ENCODE measurements around the gene FAM20C. TPM values are rescaled to one million over a fixed set of nuclear protein-coding genes. Genes with fewer than 3 reads are reported as not detected.

FAM20C gene
- total RNA-seq, 4 donors from 2014 or later, result 15.8 to 20.4 (median 18.7) TPM

DNA sequence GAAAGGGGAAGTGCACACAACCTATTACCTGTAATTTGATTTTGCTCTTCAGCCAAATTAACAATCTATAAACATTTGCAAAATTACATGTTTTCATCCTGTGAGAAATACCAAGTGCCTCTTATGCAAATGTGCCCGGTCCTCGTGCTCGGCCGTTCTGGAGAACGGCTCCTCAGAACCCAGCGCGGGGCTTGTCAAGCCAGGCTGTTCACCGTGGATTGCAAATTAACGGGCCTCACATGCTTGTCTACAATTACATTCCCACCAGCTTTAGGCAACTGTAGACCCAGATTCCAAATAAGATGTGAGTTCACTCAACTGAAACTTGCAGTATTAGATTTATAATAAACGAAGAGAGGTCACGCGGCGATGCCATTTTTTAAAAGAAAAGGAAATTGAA is 106.4 kb downstream of the FAM20C start:
- DNase-seq (ENCODE audit: low spot score in 2 of 2), result no peak
- Histone ChIP-seq H3K4me3 (no peak overlapping the region), H3K9me3 (no peaks in the 10 kb centered on the region), H3K36me3 (no peaks in the 10 kb centered on the region), H3K27me3 (peaks cover 23% of the 10 kb centered on the region), H3K4me1 (peaks cover 2% of the 10 kb centered on the region), H3K27ac (no peak overlapping the region)
- WGBS, result 81% methylated on average over 13 of the region's 13 CpGs
- TF ChIP-seq POLR2A (IDR thresholded peaks at IDR 0.05) (no peak), EP300 (IDR thresholded peaks at IDR 0.05) (no peak), POLR2AphosphoS5 (IDR thresholded peaks at IDR 0.05) (no peak)
- TF ChIP-seq, protein P1, sequence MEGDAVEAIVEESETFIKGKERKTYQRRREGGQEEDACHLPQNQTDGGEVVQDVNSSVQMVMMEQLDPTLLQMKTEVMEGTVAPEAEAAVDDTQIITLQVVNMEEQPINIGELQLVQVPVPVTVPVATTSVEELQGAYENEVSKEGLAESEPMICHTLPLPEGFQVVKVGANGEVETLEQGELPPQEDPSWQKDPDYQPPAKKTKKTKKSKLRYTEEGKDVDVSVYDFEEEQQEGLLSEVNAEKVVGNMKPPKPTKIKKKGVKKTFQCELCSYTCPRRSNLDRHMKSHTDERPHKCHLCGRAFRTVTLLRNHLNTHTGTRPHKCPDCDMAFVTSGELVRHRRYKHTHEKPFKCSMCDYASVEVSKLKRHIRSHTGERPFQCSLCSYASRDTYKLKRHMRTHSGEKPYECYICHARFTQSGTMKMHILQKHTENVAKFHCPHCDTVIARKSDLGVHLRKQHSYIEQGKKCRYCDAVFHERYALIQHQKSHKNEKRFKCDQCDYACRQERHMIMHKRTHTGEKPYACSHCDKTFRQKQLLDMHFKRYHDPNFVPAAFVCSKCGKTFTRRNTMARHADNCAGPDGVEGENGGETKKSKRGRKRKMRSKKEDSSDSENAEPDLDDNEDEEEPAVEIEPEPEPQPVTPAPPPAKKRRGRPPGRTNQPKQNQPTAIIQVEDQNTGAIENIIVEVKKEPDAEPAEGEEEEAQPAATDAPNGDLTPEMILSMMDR (IDR thresholded peaks at IDR 0.05), result no peak

GRCh38 chr7:299169-299568 is 106.8 kb downstream of the FAM20C start:
- no peak overlapping the region for H3K4me3 ChIP-seq
- peaks cover 2% of the 10 kb centered on the region for H3K4me1 ChIP-seq
- H3K9me3 ChIP-seq, result no peaks in the 10 kb centered on the region
- no peak overlapping the region for H3K27ac ChIP-seq
- no peaks in the 10 kb centered on the region for H3K36me3 ChIP-seq
- TF ChIP-seq POLR2AphosphoS5 (IDR thresholded peaks at IDR 0.05), result no peak
- TF ChIP-seq EP300 (IDR thresholded peaks at IDR 0.05), result no peak
- TF ChIP-seq, protein P1 (IDR thresholded peaks at IDR 0.05), result no peak
- no peak for TF ChIP-seq POLR2A (IDR thresholded peaks at IDR 0.05)
- peaks cover 19% of the 10 kb centered on the region for H3K27me3 ChIP-seq
- DNase-seq (ENCODE audit: low spot score in 2 of 2), result no peak
- WGBS, result 86% methylated on average over 13 of the region's 15 CpGs

- no peaks in the 10 kb centered on the region for H3K36me3 ChIP-seq
- H3K9me3 ChIP-seq, result no peaks in the 10 kb centered on the region
- no peak overlapping the region for H3K4me3 ChIP-seq
- peaks cover 2% of the 10 kb centered on the region for H3K4me1 ChIP-seq
- 93% methylated on average over 16 of the region's 16 CpGs for WGBS
- TF ChIP-seq POLR2A (IDR thresholded peaks at IDR 0.05) (no peak), EP300 (IDR thresholded peaks at IDR 0.05) (no peak), POLR2AphosphoS5 (IDR thresholded peaks at IDR 0.05) (no peak)
- TF ChIP-seq, protein P1 (IDR thresholded peaks at IDR 0.05), result no peak
- DNase-seq (ENCODE audit: low spot score in 2 of 2), result peak in 1 of 2 donors; percentile 57
- H3K27me3 ChIP-seq, result peaks cover 14% of the 10 kb centered on the region
- no peak overlapping the region for H3K27ac ChIP-seq
These were observed 107.3 kb downstream of the FAM20C start for GRCh38 chr7:299628-300027.

DNA sequence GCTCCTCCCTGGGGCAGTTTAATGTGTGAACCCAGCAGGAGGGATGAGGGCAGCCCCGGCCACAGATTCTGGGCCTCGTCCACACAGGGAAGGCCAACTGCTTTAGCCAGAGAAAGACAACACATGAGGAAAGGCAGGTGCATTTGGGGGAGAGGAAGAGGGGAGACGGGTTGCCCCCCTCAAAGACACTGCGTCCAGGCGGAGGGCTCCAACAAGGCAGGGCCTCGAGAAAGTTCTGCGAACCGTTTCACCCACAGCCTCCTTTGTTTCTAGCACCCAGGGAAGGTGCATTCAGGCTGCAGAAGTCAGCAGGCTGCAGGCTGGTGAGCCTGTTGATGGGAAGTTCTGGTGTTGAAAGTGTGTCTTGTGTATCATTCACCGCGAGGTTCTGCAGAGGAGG is 107.7 kb downstream of the FAM20C start:
- H3K27ac ChIP-seq, result no peak overlapping the region
- H3K4me3 ChIP-seq, result no peak overlapping the region
- peaks cover 2% of the 10 kb centered on the region for H3K4me1 ChIP-seq
- WGBS, result 90% methylated on average over 7 of the region's 10 CpGs
- H3K36me3 ChIP-seq, result no peaks in the 10 kb centered on the region
- H3K9me3 ChIP-seq, result no peaks in the 10 kb centered on the region
- DNase-seq (ENCODE audit: low spot score in 2 of 2), result peak in 1 of 2 donors; percentile 37
- H3K27me3 ChIP-seq, result peaks cover 10% of the 10 kb centered on the region
- TF ChIP-seq, protein P1 (IDR thresholded peaks at IDR 0.05), result no peak
- TF ChIP-seq POLR2A (IDR thresholded peaks at IDR 0.05) (no peak), POLR2AphosphoS5 (IDR thresholded peaks at IDR 0.05) (no peak), EP300 (IDR thresholded peaks at IDR 0.05) (no peak)

DNA sequence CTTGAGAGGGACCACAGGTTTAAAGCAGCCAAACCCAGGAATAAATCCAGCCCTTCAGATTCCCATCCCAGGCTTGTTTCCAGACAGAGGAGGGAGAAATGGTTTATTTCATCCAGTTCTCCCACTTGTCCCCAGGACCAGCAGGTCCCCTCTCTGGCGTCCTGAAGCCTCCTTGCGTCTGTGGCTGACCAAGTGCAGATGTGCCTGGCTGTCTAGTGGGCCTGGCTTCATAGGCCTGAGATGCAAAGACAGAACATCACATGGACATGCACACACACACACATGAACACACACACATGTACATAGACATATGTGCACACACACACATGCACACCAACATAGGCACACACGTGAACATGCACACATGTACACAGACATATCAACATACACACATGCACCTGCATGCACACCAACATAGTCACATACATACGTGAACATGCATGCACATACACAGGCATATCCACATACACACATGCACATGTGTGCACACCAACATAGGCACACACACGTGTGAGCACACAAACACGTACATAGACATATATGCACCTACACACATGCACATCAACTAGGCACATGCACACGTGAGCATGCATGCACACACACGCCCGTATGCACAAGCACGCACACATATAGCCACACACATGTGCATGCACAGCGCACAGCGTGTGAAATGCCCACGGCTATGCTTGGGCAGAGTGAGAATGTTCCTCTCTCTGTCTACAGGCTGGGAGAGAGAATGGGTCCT is 108.3 kb downstream of the FAM20C start:
- H3K27ac ChIP-seq, result no peak overlapping the region
- no peaks in the 10 kb centered on the region for H3K36me3 ChIP-seq
- WGBS, result 87% methylated on average over 9 of the region's 13 CpGs
- peaks cover 4% of the 10 kb centered on the region for H3K27me3 ChIP-seq
- H3K9me3 ChIP-seq, result no peaks in the 10 kb centered on the region
- H3K4me1 ChIP-seq, result peaks cover 2% of the 10 kb centered on the region
- TF ChIP-seq POLR2A (IDR thresholded peaks at IDR 0.05), result no peak
- TF ChIP-seq, protein P1 (IDR thresholded peaks at IDR 0.05), result no peak
- no peak for TF ChIP-seq POLR2AphosphoS5 (IDR thresholded peaks at IDR 0.05)
- TF ChIP-seq EP300 (IDR thresholded peaks at IDR 0.05), result no peak
- peak in 1 of 2 donors; percentile 37 for DNase-seq (ENCODE audit: low spot score in 2 of 2)
- no peak overlapping the region for H3K4me3 ChIP-seq

All from suprapubic skin (tissue), 4 donors.